Measurements from ENCODE around the gene BMPER. TPM values are rescaled to one million over a fixed set of nuclear protein-coding genes. Genes with fewer than 3 reads are reported as not detected.

Gene BMPER
- total and polyA plus RNA-seq, 2 of the 8 experiments (the other 6 are each of a cell fraction or from before 2014, with no cell fraction given), result 0.33 to 0.69 TPM

DNA sequence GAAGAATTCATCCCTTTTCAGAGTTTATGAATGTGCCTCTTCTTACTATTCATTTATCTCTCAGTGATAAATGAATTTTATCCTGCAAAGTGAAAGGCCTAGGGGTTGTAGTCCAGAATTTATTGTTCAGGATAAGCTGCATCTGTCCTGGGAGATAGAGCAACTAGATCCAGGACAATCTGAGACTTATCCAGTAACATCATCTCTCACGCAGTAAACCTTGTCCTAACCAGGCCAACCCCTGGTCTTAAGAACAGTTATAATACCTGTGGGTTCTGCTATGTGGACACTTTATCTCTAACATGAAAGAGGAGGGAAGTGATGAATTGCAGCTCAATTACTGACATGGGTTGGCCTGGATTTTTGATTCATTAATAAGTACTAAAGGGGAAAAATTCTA, 287.6 kb downstream of the BMPER start:
- Histone ChIP-seq H3K4ac (replicated peaks; ENCODE audit: insufficient read length, low read depth, low read length) (no peak overlapping the region), H2AK5ac (ENCODE audit: low read depth, low read length) (no peak overlapping the region), H3K18ac (ENCODE audit: extremely low read depth, low read length) (no peak overlapping the region), H2BK5ac (ENCODE audit: low read depth, low read length) (no peak overlapping the region), H3K4me3 (ENCODE audit: extremely low read depth in 1 of 4, insufficient read depth in 2 of 4, low read depth in 3 of 4, low read length in 4 of 4) (no peak overlapping the region), H4K91ac (replicated peaks; ENCODE audit: insufficient read length, low read length) (no peak overlapping the region), H2BK120ac (replicated peaks; ENCODE audit: low read depth, low read length) (no peak overlapping the region), H3K27ac (ENCODE audit: low read depth, low read length) (no peak overlapping the region), H3K4me1 (replicated peaks in 1 of 4; ENCODE audit: control insufficient read depth in 3 of 4, insufficient read depth in 4 of 4, low read length in 3 of 4) (no peaks in the 10 kb centered on the region), H2BK15ac (ENCODE audit: low read length) (no peak overlapping the region), H4K8ac (ENCODE audit: extremely low read depth, insufficient read depth, low read length) (no peak overlapping the region), H3K79me1 (ENCODE audit: low read depth, low read length) (no peaks in the 10 kb centered on the region), H3K27me3 (replicated peaks in 1 of 4; ENCODE audit: control insufficient read depth in 3 of 4, extremely low read depth in 1 of 4, insufficient read depth in 3 of 4, low read length in 3 of 4) (no peaks in the 10 kb centered on the region), H3K4me2 (ENCODE audit: insufficient read depth in 1 of 2, low read depth in 2 of 2, low read length in 2 of 2) (no peak overlapping the region), H3K9me3 (ENCODE audit: insufficient read depth in 2 of 2, low read depth in 1 of 2, low read length in 1 of 2) (no peaks in the 10 kb centered on the region), H3K23ac (ENCODE audit: insufficient read length) (no peak overlapping the region), H2BK12ac (ENCODE audit: low read depth, low read length) (no peak overlapping the region), H3K56ac (replicated peaks; ENCODE audit: insufficient read length, low read depth, low read length) (no peak overlapping the region), H3K14ac (ENCODE audit: insufficient read length) (no peak overlapping the region), H4K20me1 (replicated peaks in 1 of 2; ENCODE audit: control insufficient read depth in 1 of 2, insufficient read depth in 2 of 2, low read length in 2 of 2) (no peaks in the 10 kb centered on the region), H4K5ac (ENCODE audit: insufficient read length, low read depth, low read length) (no peak overlapping the region), H3K9ac (replicated peaks in 1 of 4; ENCODE audit: extremely low read depth in 1 of 4, low read depth in 3 of 4, low read length in 3 of 4) (no peak overlapping the region), H3K23me2 (ENCODE audit: low read depth, low read length) (no peaks in the 10 kb centered on the region), H2BK20ac (ENCODE audit: low read length) (no peak overlapping the region), H3K79me2 (ENCODE audit: control insufficient read depth in 1 of 2, insufficient read depth in 2 of 2, low read length in 2 of 2) (no peaks in the 10 kb centered on the region), H2AFZ (ENCODE audit: low read length) (no peak overlapping the region), H3K36me3 (ENCODE audit: control insufficient read depth in 2 of 4, insufficient read depth in 4 of 4, low read length in 3 of 4) (no peaks in the 10 kb centered on the region)
- 88% methylated on average over 1 of the region's 1 CpG; no CpG with 5 or more reads in 1 of the 2 experiments for WGBS, 2 experiments (ENCODE audit: extremely low coverage in 1 of 2, insufficient coverage in 1 of 2, insufficient read length in 1 of 2, insufficient replicate concordance in 2 of 2, low coverage in 1 of 2, low lambda C conversion rate in 2 of 2, missing lambda C conversion rate in 1 of 2)
- DNase-seq (ENCODE audit: low read depth in 1 of 2, low spot score in 2 of 2), result no peak
- POLR2A ChIA-PET (ENCODE audit: partially characterized antibody), result no interaction called here
- CTCF ChIA-PET (ENCODE audit: partially characterized antibody), result interaction anchor here (1.0 to 1.7 kb wide), 3 partner anchors 13 to 105 kb away, joined by 3 to 4 read pairs (median 3); no protein-coding TSS in a partner anchor
- no peak for FAIRE-seq
- TF ChIP-seq SIN3A (conservative IDR thresholded peaks at IDR 0.05 in 1 of 2, IDR thresholded peaks at IDR 0.05 in 1 of 2; ENCODE audit: low read depth in 1 of 2, low read length in 2 of 2) (no peak), SIRT6 (IDR thresholded peaks at IDR 0.05; ENCODE audit: low read length) (no peak), SP4 (IDR thresholded peaks at IDR 0.05; ENCODE audit: low read length) (no peak), RBBP5 (IDR thresholded peaks at IDR 0.05; ENCODE audit: borderline replicate concordance, low read depth, low read length) (no peak), EGR1 (IDR thresholded peaks at IDR 0.05; ENCODE audit: borderline replicate concordance, low read depth, low read length) (no peak), HDAC6 (IDR thresholded peaks at IDR 0.05; ENCODE audit: low read depth, low read length) (no peak), POLR2A (IDR thresholded peaks at IDR 0.05; ENCODE audit: control extremely low read depth in 1 of 2, low read depth in 2 of 2, low read length in 2 of 2) (no peak), BACH1 (IDR thresholded peaks at IDR 0.05; ENCODE audit: low read length) (no peak), KDM5A (IDR thresholded peaks at IDR 0.05; ENCODE audit: low read length) (no peak), RAD21 (IDR thresholded peaks at IDR 0.05 in 1 of 2, conservative IDR thresholded peaks at IDR 0.05 in 1 of 2; ENCODE audit: low read depth in 2 of 2, low read length in 2 of 2) (no peak), POLR2AphosphoS5 (IDR thresholded peaks at IDR 0.05; ENCODE audit: low read depth, low read length) (no peak)
- TF ChIP-seq, protein P1, sequence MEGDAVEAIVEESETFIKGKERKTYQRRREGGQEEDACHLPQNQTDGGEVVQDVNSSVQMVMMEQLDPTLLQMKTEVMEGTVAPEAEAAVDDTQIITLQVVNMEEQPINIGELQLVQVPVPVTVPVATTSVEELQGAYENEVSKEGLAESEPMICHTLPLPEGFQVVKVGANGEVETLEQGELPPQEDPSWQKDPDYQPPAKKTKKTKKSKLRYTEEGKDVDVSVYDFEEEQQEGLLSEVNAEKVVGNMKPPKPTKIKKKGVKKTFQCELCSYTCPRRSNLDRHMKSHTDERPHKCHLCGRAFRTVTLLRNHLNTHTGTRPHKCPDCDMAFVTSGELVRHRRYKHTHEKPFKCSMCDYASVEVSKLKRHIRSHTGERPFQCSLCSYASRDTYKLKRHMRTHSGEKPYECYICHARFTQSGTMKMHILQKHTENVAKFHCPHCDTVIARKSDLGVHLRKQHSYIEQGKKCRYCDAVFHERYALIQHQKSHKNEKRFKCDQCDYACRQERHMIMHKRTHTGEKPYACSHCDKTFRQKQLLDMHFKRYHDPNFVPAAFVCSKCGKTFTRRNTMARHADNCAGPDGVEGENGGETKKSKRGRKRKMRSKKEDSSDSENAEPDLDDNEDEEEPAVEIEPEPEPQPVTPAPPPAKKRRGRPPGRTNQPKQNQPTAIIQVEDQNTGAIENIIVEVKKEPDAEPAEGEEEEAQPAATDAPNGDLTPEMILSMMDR (IDR thresholded peaks at IDR 0.05; ENCODE audit: control extremely low read depth in 1 of 3, insufficient read depth in 1 of 3, low read depth in 1 of 3, low read length in 3 of 3), result no peak
- TF ChIP-seq, protein P2, sequence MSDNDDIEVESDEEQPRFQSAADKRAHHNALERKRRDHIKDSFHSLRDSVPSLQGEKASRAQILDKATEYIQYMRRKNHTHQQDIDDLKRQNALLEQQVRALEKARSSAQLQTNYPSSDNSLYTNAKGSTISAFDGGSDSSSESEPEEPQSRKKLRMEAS (IDR thresholded peaks at IDR 0.05), result no peak

All from H1 (cell line).